A549 (cell line): ENCODE data around the gene PARD3B.

Experiments used
- EP300 ChIP-seq, 2 experiments: fragments of >200 bp; sonication (Bioruptor Twin); formaldehyde crosslinking; IDR thresholded peaks; 2 replicates in 1 of 2; 3 replicates in 1 of 2; pipeline ENCODE4 v1.6.1; 2016 to 2017
- MAFK ChIP-seq: fragments of 450-650 bp; IDR thresholded peaks from 2 replicates; pipeline ENCODE4 v1.6.1; 2014; ENCODE audit not compliant: partially characterized antibody
- NFE2L2 ChIP-seq: fragments of 150-350 bp; conservative IDR thresholded peaks from 2 replicates; pipeline ENCODE4 v1.6.1; 2014; ENCODE audit warnings: low read length
- PBX3 ChIP-seq: IDR thresholded peaks from 2 replicates; pipeline ENCODE4 v1.6.1; 2012
- RFX5 ChIP-seq: fragments of 450-650 bp; IDR thresholded peaks from 2 replicates; pipeline ENCODE4 v1.7.1; 2014; ENCODE audit warnings: antibody characterized with exemption, mild to moderate bottlenecking, moderate library complexity
- TF ChIP-seq, protein P1 (sequence below): fragments of >200 bp; sonication (Bioruptor Twin); formaldehyde crosslinking; IDR thresholded peaks from 3 replicates; pipeline ENCODE4 v1.5.1; 2016

GRCh38 chr2:205617905-205618304 is 1072.6 kb downstream of the PARD3B start:
- TF ChIP-seq RFX5 (no peak), MAFK (no peak), PBX3 (no peak), NFE2L2 (no peak), EP300 (IDR thresholded peaks at IDR 0.05) (no peak)
- TF ChIP-seq, protein P1, sequence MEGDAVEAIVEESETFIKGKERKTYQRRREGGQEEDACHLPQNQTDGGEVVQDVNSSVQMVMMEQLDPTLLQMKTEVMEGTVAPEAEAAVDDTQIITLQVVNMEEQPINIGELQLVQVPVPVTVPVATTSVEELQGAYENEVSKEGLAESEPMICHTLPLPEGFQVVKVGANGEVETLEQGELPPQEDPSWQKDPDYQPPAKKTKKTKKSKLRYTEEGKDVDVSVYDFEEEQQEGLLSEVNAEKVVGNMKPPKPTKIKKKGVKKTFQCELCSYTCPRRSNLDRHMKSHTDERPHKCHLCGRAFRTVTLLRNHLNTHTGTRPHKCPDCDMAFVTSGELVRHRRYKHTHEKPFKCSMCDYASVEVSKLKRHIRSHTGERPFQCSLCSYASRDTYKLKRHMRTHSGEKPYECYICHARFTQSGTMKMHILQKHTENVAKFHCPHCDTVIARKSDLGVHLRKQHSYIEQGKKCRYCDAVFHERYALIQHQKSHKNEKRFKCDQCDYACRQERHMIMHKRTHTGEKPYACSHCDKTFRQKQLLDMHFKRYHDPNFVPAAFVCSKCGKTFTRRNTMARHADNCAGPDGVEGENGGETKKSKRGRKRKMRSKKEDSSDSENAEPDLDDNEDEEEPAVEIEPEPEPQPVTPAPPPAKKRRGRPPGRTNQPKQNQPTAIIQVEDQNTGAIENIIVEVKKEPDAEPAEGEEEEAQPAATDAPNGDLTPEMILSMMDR = no peak
